Keratinocyte (primary cell): ENCODE data around the gene SKP2. TPM values are rescaled to one million over a fixed set of nuclear protein-coding genes. Genes with fewer than 3 reads are reported as not detected.

ENCODE experiments used
- DNase-seq: peaks from one replicate; pipeline ENCODE4 v3.0.0-alpha.2; 2011; ENCODE audit warnings: low read depth, missing footprints, low spot score
- FAIRE-seq: peaks from 2 replicates; lab custom pipeline; 2011; peaks lifted over from hg19 to GRCh38; lab: Jason Lieb, UNC
- H2AFZ ChIP-seq: 2 replicates; pipeline ENCODE4 v1.6.0; 2012; ENCODE audit warnings: low read length, control low read depth, inconsistent platforms; ENCODE audit not compliant: control insufficient read depth
- H3K27ac ChIP-seq: 2 replicates; pipeline ENCODE4 v1.5.1; 2011; ENCODE audit warnings: low read length; ENCODE audit not compliant: control insufficient read depth, insufficient read depth
- H3K27me3 ChIP-seq: 3 replicates; pipeline ENCODE4 v1.6.0; 2011; ENCODE audit warnings: low read length; ENCODE audit not compliant: control insufficient read depth, insufficient read depth; ENCODE audit errors: extremely low read depth
- H3K36me3 ChIP-seq, 2 experiments: 2 replicates in 1 of 2; 3 replicates in 1 of 2; pipeline ENCODE4 v1.5.1; 2011; ENCODE audit warnings: low read length in 2 of 2, mild to moderate bottlenecking in 1 of 2; ENCODE audit not compliant: control insufficient read depth in 2 of 2, insufficient read depth in 2 of 2; ENCODE audit errors: extremely low read depth in 1 of 2
- H3K4me1 ChIP-seq: 3 replicates; pipeline ENCODE4 v1.5.1; 2011; ENCODE audit warnings: low read length; ENCODE audit not compliant: control insufficient read depth, insufficient read depth; ENCODE audit errors: extremely low read depth
- H3K4me2 ChIP-seq: 3 replicates; pipeline ENCODE4 v1.6.0; 2011; ENCODE audit warnings: low read depth, low read length; ENCODE audit not compliant: control insufficient read depth, insufficient read depth; ENCODE audit errors: extremely low read depth
- H3K4me3 ChIP-seq, 3 experiments: fragments of 200-600 bp in 1 of 3; sonication (generic) in 1 of 3; 2 replicates in 2 of 3; 3 replicates in 1 of 3; pipeline ENCODE4 v1.5.1; 2011 to 2016; ENCODE audit warnings: low read length in 3 of 3, mild to moderate bottlenecking in 3 of 3, control low read depth in 2 of 3, inconsistent platforms in 1 of 3, low read depth in 1 of 3, mixed read lengths in 1 of 3, mixed run types in 1 of 3, moderate library complexity in 1 of 3; ENCODE audit not compliant: control insufficient read depth in 2 of 3, insufficient read depth in 2 of 3; ENCODE audit errors: extremely low read depth in 1 of 3
- H3K79me2 ChIP-seq: 2 replicates; pipeline ENCODE4 v1.6.0; 2012; ENCODE audit warnings: low read length; ENCODE audit not compliant: control insufficient read depth, insufficient read depth
- H3K9ac ChIP-seq: 3 replicates; pipeline ENCODE4 v1.6.0; 2011; ENCODE audit warnings: low read length; ENCODE audit not compliant: control insufficient read depth, insufficient read depth; ENCODE audit errors: extremely low read depth
- H3K9me1 ChIP-seq: 3 replicates; pipeline ENCODE4 v1.6.0; 2011; ENCODE audit warnings: low read length; ENCODE audit not compliant: control insufficient read depth, insufficient read depth; ENCODE audit errors: extremely low read depth
- H3K9me3 ChIP-seq: 2 replicates; pipeline ENCODE4 v1.5.1; 2012; ENCODE audit warnings: low read depth, low read length; ENCODE audit not compliant: control insufficient read depth
- H4K20me1 ChIP-seq: 3 replicates; pipeline ENCODE4 v1.6.0; 2011; ENCODE audit warnings: low read length; ENCODE audit not compliant: control insufficient read depth, insufficient read depth; ENCODE audit errors: extremely low read depth
- EZH2 ChIP-seq: IDR thresholded peaks from one replicate; pipeline ENCODE4 v1.6.1; 2012; ENCODE audit warnings: inconsistent platforms, mild to moderate bottlenecking, low read length, moderate library complexity
- dilution Hi-C: fragments of 300-500 bp; cut with MboI; formaldehyde crosslinking; loops from one replicate; pipeline ENCODE4 v1.7.0; 2020; ENCODE audit warnings: low sequenced_read_pairs; ENCODE audit not compliant: extremely low pct_ligation_motif_present
- polyA plus RNA-seq, 5 experiments: library from polyadenylated mRNA; depleted of rRNA in 3 of 5; stranded (reverse) in 3 of 5; stranded (forward) in 1 of 5; unstranded in 1 of 5; fragments of >200 nt; gene quantifications; 1 replicate in 1 of 5; 2 replicates in 3 of 5; 3 replicates in 1 of 5; pipeline versions ENCODE4 v1.2.1 to v1.2.3, GENCODE V29; 2011 to 2012; ENCODE audit warnings: missing spikeins in 2 of 5, low read depth in 1 of 5, low replicate concordance in 1 of 5
- TF ChIP-seq, protein P1 (sequence below), 3 experiments: IDR thresholded peaks in 1 of 3; conservative IDR thresholded peaks in 1 of 3; optimal IDR thresholded peaks in 1 of 3; 2 replicates in 2 of 3; 3 replicates in 1 of 3; pipeline versions ENCODE3 to v1.5.1; 2011; ENCODE audit warnings: low read length in 3 of 3, mild to moderate bottlenecking in 3 of 3, moderate library complexity in 2 of 3, control low read depth in 1 of 3, inconsistent platforms in 1 of 3; ENCODE audit not compliant: insufficient read depth in 2 of 3; ENCODE audit errors: extremely low read depth in 1 of 3

SKP2 gene
- polyA plus RNA-seq, 1 donor (not counting 4 experiments of a cell fraction or from before 2014, with no cell fraction given) = 34.6 TPM

DNA sequence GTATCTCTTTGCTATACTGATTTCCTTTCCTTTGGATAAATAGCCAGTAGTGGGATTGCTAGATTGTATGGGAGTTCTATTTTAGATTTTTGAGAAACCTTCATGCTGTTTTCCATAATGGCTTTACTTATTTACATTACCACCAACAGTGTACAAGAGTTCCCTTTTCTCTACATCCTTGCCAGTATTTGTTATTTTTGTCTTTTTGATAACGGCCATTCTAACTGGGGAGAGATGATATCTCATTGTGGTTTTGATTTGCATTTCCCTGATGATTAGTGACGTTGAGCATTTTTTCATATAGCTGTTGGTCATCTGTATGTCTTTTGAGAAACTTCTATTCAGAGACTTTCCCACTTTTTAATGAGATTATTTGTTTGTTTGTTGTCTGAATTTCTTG is 64.0 kb downstream of the SKP2 start:
- Histone ChIP-seq H3K36me3 (peaks cover 0 to 3% of the 10 kb centered on the region in 2 experiments), H3K4me3 (no peak overlapping the region), H3K4me2 (no peak overlapping the region), H4K20me1 (no peaks in the 10 kb centered on the region), H3K27me3 (no peaks in the 10 kb centered on the region), H3K9me3 (no peaks in the 10 kb centered on the region), H3K9ac (no peak overlapping the region), H3K4me1 (no peaks in the 10 kb centered on the region), H2AFZ (no peak overlapping the region), H3K79me2 (no peaks in the 10 kb centered on the region), H3K27ac (no peak overlapping the region), H3K9me1 (no peaks in the 10 kb centered on the region)
- DNase-seq = no peak
- FAIRE-seq = no peak
- dilution Hi-C loops = no loop called here
- TF ChIP-seq, protein P1, sequence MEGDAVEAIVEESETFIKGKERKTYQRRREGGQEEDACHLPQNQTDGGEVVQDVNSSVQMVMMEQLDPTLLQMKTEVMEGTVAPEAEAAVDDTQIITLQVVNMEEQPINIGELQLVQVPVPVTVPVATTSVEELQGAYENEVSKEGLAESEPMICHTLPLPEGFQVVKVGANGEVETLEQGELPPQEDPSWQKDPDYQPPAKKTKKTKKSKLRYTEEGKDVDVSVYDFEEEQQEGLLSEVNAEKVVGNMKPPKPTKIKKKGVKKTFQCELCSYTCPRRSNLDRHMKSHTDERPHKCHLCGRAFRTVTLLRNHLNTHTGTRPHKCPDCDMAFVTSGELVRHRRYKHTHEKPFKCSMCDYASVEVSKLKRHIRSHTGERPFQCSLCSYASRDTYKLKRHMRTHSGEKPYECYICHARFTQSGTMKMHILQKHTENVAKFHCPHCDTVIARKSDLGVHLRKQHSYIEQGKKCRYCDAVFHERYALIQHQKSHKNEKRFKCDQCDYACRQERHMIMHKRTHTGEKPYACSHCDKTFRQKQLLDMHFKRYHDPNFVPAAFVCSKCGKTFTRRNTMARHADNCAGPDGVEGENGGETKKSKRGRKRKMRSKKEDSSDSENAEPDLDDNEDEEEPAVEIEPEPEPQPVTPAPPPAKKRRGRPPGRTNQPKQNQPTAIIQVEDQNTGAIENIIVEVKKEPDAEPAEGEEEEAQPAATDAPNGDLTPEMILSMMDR (optimal IDR thresholded peaks at IDR 0.05 in 1 of 3, IDR thresholded peaks at IDR 0.05 in 1 of 3, conservative IDR thresholded peaks at IDR 0.05 in 1 of 3; ENCODE audit: extremely low read depth in 1 of 3, insufficient read depth in 2 of 3, low read length in 3 of 3) = no peak
- TF ChIP-seq EZH2 = no peak

DNA sequence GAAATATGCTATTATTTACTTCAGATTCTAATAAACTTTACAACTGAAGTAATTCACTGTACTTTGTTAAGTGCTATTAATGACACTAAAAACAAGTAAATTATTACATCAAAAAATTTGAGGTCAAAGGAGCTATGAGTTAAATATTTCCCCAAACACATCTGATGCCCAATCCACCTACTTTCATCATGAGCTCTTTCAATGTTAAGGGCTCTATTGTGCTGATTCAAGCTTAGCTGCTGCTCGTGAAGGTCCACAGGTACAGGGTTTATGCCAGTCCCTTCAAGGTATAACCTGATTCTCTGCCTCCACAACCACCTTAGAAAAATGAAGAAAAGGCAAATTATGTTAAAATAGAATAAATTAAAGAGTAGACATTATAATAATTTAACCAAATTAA is 65.7 kb downstream of the SKP2 start:
- no peak for FAIRE-seq
- no peaks in the 10 kb centered on the region for H3K9me3 ChIP-seq
- dilution Hi-C loops = no loop called here

DNA sequence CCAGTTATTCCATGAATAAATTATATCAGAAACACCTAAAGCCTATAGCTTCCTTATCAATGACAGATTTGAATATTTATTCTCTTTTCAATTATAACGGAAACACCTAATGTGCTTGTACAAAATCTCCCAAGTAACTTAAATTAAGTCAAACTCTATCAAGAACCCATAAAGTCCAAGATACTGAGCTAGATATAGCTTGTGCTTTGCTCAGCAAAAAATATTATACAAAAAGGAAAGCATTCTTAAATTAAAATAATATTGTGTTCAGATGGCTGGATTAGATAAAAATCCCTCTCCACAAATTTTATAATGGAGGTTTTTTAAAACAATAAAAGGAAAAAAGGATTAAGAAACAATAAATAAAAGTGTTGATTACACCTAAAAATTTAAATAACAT is 66.1 kb downstream of the SKP2 start:
- Histone ChIP-seq H3K9ac (no peak overlapping the region), H3K4me3 (no peak overlapping the region), H3K79me2 (no peaks in the 10 kb centered on the region), H3K27ac (no peak overlapping the region), H3K9me3 (no peaks in the 10 kb centered on the region), H3K27me3 (no peaks in the 10 kb centered on the region), H3K4me1 (no peaks in the 10 kb centered on the region), H4K20me1 (no peaks in the 10 kb centered on the region), H3K9me1 (no peaks in the 10 kb centered on the region), H3K4me2 (no peak overlapping the region), H3K36me3 (peaks cover 0 to 8% of the 10 kb centered on the region in 2 experiments), H2AFZ (no peak overlapping the region)
- no peak for FAIRE-seq
- no peak for DNase-seq
- dilution Hi-C loops = no loop called here
- TF ChIP-seq EZH2 = no peak
- TF ChIP-seq, protein P1 (optimal IDR thresholded peaks at IDR 0.05 in 1 of 3, IDR thresholded peaks at IDR 0.05 in 1 of 3, conservative IDR thresholded peaks at IDR 0.05 in 1 of 3; ENCODE audit: extremely low read depth in 1 of 3, insufficient read depth in 2 of 3, low read length in 3 of 3) = no peak

More for the DNA sequence above, 65.7 kb downstream of the SKP2 start:
- Histone ChIP-seq H3K4me2 (no peak overlapping the region), H2AFZ (no peak overlapping the region), H3K4me3 (no peak overlapping the region), H3K9me1 (no peaks in the 10 kb centered on the region), H4K20me1 (no peaks in the 10 kb centered on the region), H3K9ac (no peak overlapping the region), H3K4me1 (no peaks in the 10 kb centered on the region), H3K36me3 (peaks cover 0 to 6% of the 10 kb centered on the region in 2 experiments), H3K27ac (no peak overlapping the region), H3K79me2 (no peaks in the 10 kb centered on the region), H3K27me3 (no peaks in the 10 kb centered on the region)
- DNase-seq = no peak
- no peak for TF ChIP-seq EZH2
